Fibroblast of lung (primary cell): Measurements from ENCODE around the gene RPS21. TPM values are rescaled to one million over a fixed set of nuclear protein-coding genes. Genes with fewer than 3 reads are reported as not detected.

ENCODE experiments used
- DNase-seq, 2 donors: peaks; one replicate each; pipeline versions ENCODE4 v3.0.0 to v3.0.0-alpha.2; 2010; ENCODE audit warnings: low read depth in 2 of 2
- H2AFZ ChIP-seq: 2 replicates; pipeline ENCODE4 v1.5.1; 2012; ENCODE audit warnings: low read length, control low read depth, inconsistent platforms
- H3K27ac ChIP-seq: 2 replicates; pipeline ENCODE4 v1.5.1; 2011; ENCODE audit warnings: low read length, control low read depth; ENCODE audit not compliant: insufficient read depth
- H3K27me3 ChIP-seq: 2 replicates; pipeline ENCODE4 v1.5.1; 2011; ENCODE audit warnings: mild to moderate bottlenecking, low read length; ENCODE audit not compliant: control insufficient read depth, insufficient read depth
- H3K36me3 ChIP-seq: 2 replicates; pipeline ENCODE4 v1.5.1; 2011; ENCODE audit warnings: low read length; ENCODE audit not compliant: control insufficient read depth, insufficient read depth
- H3K4me1 ChIP-seq: 2 replicates; pipeline ENCODE4 v1.5.1; 2011; ENCODE audit warnings: low read length; ENCODE audit not compliant: control insufficient read depth, insufficient read depth; ENCODE audit errors: extremely low read depth
- H3K4me2 ChIP-seq: 2 replicates; pipeline ENCODE4 v1.5.1; 2011; ENCODE audit warnings: low read length, control low read depth; ENCODE audit not compliant: insufficient read depth; ENCODE audit errors: extremely low read depth
- H3K4me3 ChIP-seq, 4 experiments: fragments of 200-600 bp in 1 of 4; sonication (generic) in 1 of 4; replicated peaks in 1 of 4; 2 replicates each; pipeline ENCODE4 v1.5.1; 2011 to 2016; ENCODE audit warnings: low read length in 4 of 4, low read depth in 3 of 4, mild to moderate bottlenecking in 3 of 4, control low read depth in 2 of 4, inconsistent platforms in 1 of 4, mixed read lengths in 1 of 4; ENCODE audit not compliant: insufficient read depth in 1 of 4; ENCODE audit errors: control extremely low read depth in 1 of 4
- H3K79me2 ChIP-seq: 2 replicates; pipeline ENCODE4 v1.5.1; 2012; ENCODE audit warnings: mild to moderate bottlenecking, low read length, inconsistent platforms; ENCODE audit not compliant: control insufficient read depth, insufficient read depth
- H3K9ac ChIP-seq: 2 replicates; pipeline ENCODE4 v1.5.1; 2011; ENCODE audit warnings: mild to moderate bottlenecking, low read length, control low read depth; ENCODE audit not compliant: insufficient read depth
- H3K9me3 ChIP-seq: 2 replicates; pipeline ENCODE4 v1.5.1; 2012; ENCODE audit warnings: low read depth, low read length; ENCODE audit not compliant: control insufficient read depth, insufficient read depth
- H4K20me1 ChIP-seq: 2 replicates; pipeline ENCODE4 v1.5.1; 2011; ENCODE audit warnings: low read length; ENCODE audit not compliant: control insufficient read depth, insufficient read depth; ENCODE audit errors: extremely low read depth
- CTCF ChIP-seq, 2 donors: IDR thresholded peaks in 1 of 2; conservative IDR thresholded peaks in 1 of 2; 1 replicate in 1 of 2; 2 replicates in 1 of 2; pipeline ENCODE4 v1.5.1; 2011 to 2012; ENCODE audit warnings: low read length in 2 of 2, control low read depth in 1 of 2, inconsistent platforms in 1 of 2, low read depth in 1 of 2, mild to moderate bottlenecking in 1 of 2
- EZH2 ChIP-seq: IDR thresholded peaks from 2 replicates; pipeline ENCODE4 v1.5.1; 2012; ENCODE audit warnings: low read length, control low read depth, mild to moderate bottlenecking; ENCODE audit errors: missing control alignments
- polyA plus RNA-seq, 2 donors: library from polyadenylated mRNA; depleted of rRNA in 1 of 2; stranded (reverse) in 1 of 2; unstranded in 1 of 2; fragments of >200 nt; gene quantifications; 2 replicates each; pipeline ENCODE4 v1.2.1, GENCODE V29; 2011 to 2012; ENCODE audit warnings: missing spikeins in 1 of 2
- total RNA-seq: library from RNA; depleted of rRNA; stranded (reverse); fragments of >200 nt; gene quantifications from 2 replicates; pipeline ENCODE4 v1.2.1, GENCODE V29; 2014

The RPS21 gene
- total and polyA plus RNA-seq, 2 donors (not counting 1 experiment from before 2014, with no cell fraction given) = 867 to 2,081 TPM

GRCh38 chr20:62359043-62359490 is 27.8 kb upstream of the RPS21 start:
- Histone ChIP-seq H3K27ac (peak overlapping the region; percentile 30), H3K9ac (no peak overlapping the region), H3K79me2 (peaks cover 3% of the 10 kb centered on the region), H3K4me3 (no peak overlapping the region), H3K27me3 (no peaks in the 10 kb centered on the region), H3K36me3 (peaks cover 3% of the 10 kb centered on the region), H4K20me1 (no peaks in the 10 kb centered on the region), H3K9me3 (no peaks in the 10 kb centered on the region), H3K4me1 (peaks cover 39% of the 10 kb centered on the region), H3K4me2 (peak overlapping the region; percentile 35), H2AFZ (no peak overlapping the region)
- no peak for DNase-seq
- no peak for TF ChIP-seq CTCF (conservative IDR thresholded peaks at IDR 0.05 in 1 of 2, IDR thresholded peaks at IDR 0.05 in 1 of 2; ENCODE audit: low read depth in 1 of 2, low read length in 2 of 2)

- peaks cover 39% of the 10 kb centered on the region for H3K4me1 ChIP-seq
- no peak overlapping the region for H3K9ac ChIP-seq
- H4K20me1 ChIP-seq = no peaks in the 10 kb centered on the region
- peaks cover 3% of the 10 kb centered on the region for H3K79me2 ChIP-seq
- no peaks in the 10 kb centered on the region for H3K9me3 ChIP-seq
- H3K36me3 ChIP-seq = peaks cover 3% of the 10 kb centered on the region
- peak overlapping the region; percentile 35 for H3K4me2 ChIP-seq
- DNase-seq = peak; percentile 58 to 72
- no peak overlapping the region for H2AFZ ChIP-seq
- no peak overlapping the region for H3K27ac ChIP-seq
- no peaks in the 10 kb centered on the region for H3K27me3 ChIP-seq
- no peak overlapping the region for H3K4me3 ChIP-seq
- TF ChIP-seq CTCF (conservative IDR thresholded peaks at IDR 0.05 in 1 of 2, IDR thresholded peaks at IDR 0.05 in 1 of 2; ENCODE audit: low read depth in 1 of 2, low read length in 2 of 2) = no peak
- no peak for TF ChIP-seq EZH2
These were observed 27.3 kb upstream of the RPS21 start for GRCh38 chr20:62359491-62360121.

GRCh38 chr20:62360854-62361798 is 25.8 kb upstream of the RPS21 start:
- H3K27ac ChIP-seq = no peak overlapping the region
- peaks cover 5% of the 10 kb centered on the region for H3K36me3 ChIP-seq
- H2AFZ ChIP-seq = no peak overlapping the region
- no peak overlapping the region for H3K4me3 ChIP-seq
- no peaks in the 10 kb centered on the region for H3K9me3 ChIP-seq
- peaks cover 5% of the 10 kb centered on the region for H3K79me2 ChIP-seq
- no peak overlapping the region for H3K4me2 ChIP-seq
- DNase-seq = no peak
- no peak overlapping the region for H3K9ac ChIP-seq
- no peaks in the 10 kb centered on the region for H4K20me1 ChIP-seq
- TF ChIP-seq EZH2 (no peak), CTCF (conservative IDR thresholded peaks at IDR 0.05 in 1 of 2, IDR thresholded peaks at IDR 0.05 in 1 of 2; ENCODE audit: low read depth in 1 of 2, low read length in 2 of 2) (no peak)
- no peaks in the 10 kb centered on the region for H3K27me3 ChIP-seq
- peaks cover 29% of the 10 kb centered on the region for H3K4me1 ChIP-seq
